HEK293 (cell line): ENCODE results near the gene ZNF330.

ENCODE experiments used
- CTCF ChIA-PET: fragments of 350-600 bp; formaldehyde crosslinking; extraction: SDS; loops from one replicate; lab custom pipeline; 2021; ENCODE audit warnings: antibody characterized with exemption; lab: Yijun Ruan, JAX
- POLR2A ChIA-PET: fragments of 300-600 bp; formaldehyde crosslinking; extraction: SDS; loops from one replicate; lab custom pipeline; 2020; ENCODE audit warnings: antibody characterized with exemption, inconsistent platforms; lab: Yijun Ruan, JAX
- H3K27ac ChIP-seq: fragments of 200-500 bp; sonication (Bioruptor generic); 2 replicates; pipeline ENCODE4 v1.5.1; 2014; ENCODE audit warnings: low read depth, low read length, control low read depth, inconsistent platforms; ENCODE audit errors: extremely low read depth
- H3K36me3 ChIP-seq, 2 experiments: fragments of 200-500 bp in 1 of 2; sonication (Bioruptor generic) in 1 of 2; 1 replicate in 1 of 2; 2 replicates in 1 of 2; pipeline ENCODE4 v1.5.1; 2014 to 2017; ENCODE audit warnings: inconsistent platforms in 2 of 2, low read length in 2 of 2; ENCODE audit not compliant: control insufficient read depth in 2 of 2, insufficient read depth in 1 of 2
- H3K4me1 ChIP-seq: fragments of 200-500 bp; sonication (Bioruptor generic); 2 replicates; pipeline ENCODE4 v1.5.1; 2014; ENCODE audit warnings: mild to moderate bottlenecking, low read length, inconsistent platforms; ENCODE audit not compliant: control insufficient read depth, insufficient read depth
- H3K4me3 ChIP-seq: 2 replicates; pipeline ENCODE4 v1.5.1; 2011; ENCODE audit warnings: low read depth, mild to moderate bottlenecking, control low read depth, low read length, moderate library complexity
- H3K9me3 ChIP-seq: fragments of 200-500 bp; sonication (Bioruptor generic); 2 replicates; pipeline ENCODE4 v1.5.1; 2014; ENCODE audit warnings: low read depth, low read length, inconsistent platforms; ENCODE audit not compliant: control insufficient read depth, insufficient read depth
- CTCF ChIP-seq: fragments of 450-650 bp; formaldehyde crosslinking; IDR thresholded peaks from 2 replicates; pipeline ENCODE4 v1.5.1; 2016; ENCODE audit warnings: missing biosample characterization, missing genetic modification characterization
- GLIS1 ChIP-seq: fragments of 450-650 bp; formaldehyde crosslinking; IDR thresholded peaks from 2 replicates; pipeline ENCODE4 v1.5.1; 2016; ENCODE audit warnings: missing biosample characterization, missing genetic modification characterization
- IKZF3 ChIP-seq: fragments of 450-650 bp; IDR thresholded peaks from 2 replicates; pipeline ENCODE4 v1.5.0; 2018; ENCODE audit warnings: missing biosample characterization, mild to moderate bottlenecking, missing genetic modification characterization, moderate library complexity
- KLF1 ChIP-seq: fragments of 450-650 bp; formaldehyde crosslinking; IDR thresholded peaks from 2 replicates; pipeline ENCODE4 v1.5.1; 2016; ENCODE audit warnings: missing biosample characterization, missing genetic modification characterization
- KLF10 ChIP-seq: fragments of 450-650 bp; IDR thresholded peaks from 2 replicates; pipeline ENCODE4 v1.5.1; 2018; ENCODE audit warnings: missing biosample characterization, mild to moderate bottlenecking, missing genetic modification characterization
- KLF7 ChIP-seq: fragments of 450-650 bp; formaldehyde crosslinking; IDR thresholded peaks from 2 replicates; pipeline ENCODE4 v1.5.1; 2016; ENCODE audit warnings: missing biosample characterization, missing genetic modification characterization, borderline replicate concordance
- PBX3 ChIP-seq: sonication (generic); formaldehyde crosslinking; IDR thresholded peaks from 2 replicates; pipeline ENCODE4 v1.8.1; 2022; ENCODE audit warnings: mild to moderate bottlenecking, moderate library complexity, missing genetic modification reagents
- SP3 ChIP-seq: fragments of 450-650 bp; formaldehyde crosslinking; IDR thresholded peaks from 2 replicates; pipeline ENCODE4 v1.5.1; 2016; ENCODE audit warnings: missing biosample characterization, missing genetic modification characterization
- ZEB2 ChIP-seq: fragments of 450-650 bp; formaldehyde crosslinking; IDR thresholded peaks from 2 replicates; pipeline ENCODE4 v1.5.1; 2016; ENCODE audit warnings: missing biosample characterization, missing genetic modification characterization
- ZNF121 ChIP-seq: fragments of 450-650 bp; formaldehyde crosslinking; IDR thresholded peaks from 2 replicates; pipeline ENCODE4 v1.5.1; 2016; ENCODE audit warnings: missing biosample characterization, missing genetic modification characterization
- ZNF211 ChIP-seq: fragments of 450-650 bp; formaldehyde crosslinking; IDR thresholded peaks from 2 replicates; pipeline ENCODE4 v1.5.1; 2016; ENCODE audit warnings: low read depth, missing biosample characterization, missing genetic modification characterization
- ZNF274 ChIP-seq, 2 experiments: fragments of 200-500 bp in 1 of 2; fragments of 450-650 bp in 1 of 2; sonication (Bioruptor generic) in 1 of 2; formaldehyde crosslinking in 1 of 2; IDR thresholded peaks; 2 replicates each; pipeline versions ENCODE4 v1.5.1 to v1.6.1; 2014 to 2016; ENCODE audit warnings: borderline replicate concordance in 1 of 2, inconsistent platforms in 1 of 2, low read length in 1 of 2, missing biosample characterization in 1 of 2, missing genetic modification characterization in 1 of 2
- ZNF362 ChIP-seq: fragments of 450-650 bp; formaldehyde crosslinking; IDR thresholded peaks from 2 replicates; pipeline ENCODE4 v1.5.1; 2016; ENCODE audit warnings: missing biosample characterization, missing genetic modification characterization
- ZNF391 ChIP-seq: fragments of 450-650 bp; formaldehyde crosslinking; IDR thresholded peaks from 2 replicates; pipeline ENCODE4 v1.5.1; 2016; ENCODE audit warnings: low read depth, missing biosample characterization, missing genetic modification characterization, borderline replicate concordance
- ZNF426 ChIP-seq: fragments of 450-650 bp; formaldehyde crosslinking; IDR thresholded peaks from 2 replicates; pipeline ENCODE4 v1.5.1; 2017; ENCODE audit warnings: missing biosample characterization, missing genetic modification characterization, mild to moderate bottlenecking, inconsistent platforms, moderate library complexity
- ZNF473 ChIP-seq: fragments of 450-650 bp; formaldehyde crosslinking; IDR thresholded peaks from 2 replicates; pipeline ENCODE4 v1.5.1; 2017; ENCODE audit warnings: missing biosample characterization, missing genetic modification characterization
- ZNF501 ChIP-seq: fragments of 450-650 bp; formaldehyde crosslinking; IDR thresholded peaks from 2 replicates; pipeline ENCODE4 v1.5.1; 2016; ENCODE audit warnings: missing biosample characterization, missing genetic modification characterization
- ZNF544 ChIP-seq: fragments of 450-650 bp; formaldehyde crosslinking; IDR thresholded peaks from 2 replicates; pipeline ENCODE4 v1.5.0; 2017; ENCODE audit warnings: missing biosample characterization, missing genetic modification characterization
- ZNF624 ChIP-seq: fragments of 450-650 bp; formaldehyde crosslinking; IDR thresholded peaks from 2 replicates; pipeline ENCODE4 v1.5.1; 2017; ENCODE audit warnings: missing biosample characterization, missing genetic modification characterization
- ZNF704 ChIP-seq: fragments of 450-650 bp; formaldehyde crosslinking; IDR thresholded peaks from 2 replicates; pipeline ENCODE4 v1.5.1; 2016; ENCODE audit warnings: missing biosample characterization, missing genetic modification characterization
- ZSCAN4 ChIP-seq: fragments of 450-650 bp; formaldehyde crosslinking; IDR thresholded peaks from 2 replicates; pipeline ENCODE4 v1.5.1; 2017; ENCODE audit warnings: missing biosample characterization, missing genetic modification characterization

ZNF330 gene

GRCh38 chr4:141238186-141238585 lies 17.5 kb downstream of the ZNF330 start (continued):
- TF ChIP-seq ZNF274 (IDR thresholded peaks at IDR 0.05; ENCODE audit: low read length) = no peak
- no peak for TF ChIP-seq ZNF274 (tag by site-specific recombination; IDR thresholded peaks at IDR 0.05; ENCODE audit: borderline replicate concordance)
- TF ChIP-seq GLIS1 = no peak
- TF ChIP-seq KLF10 (tag by site-specific recombination) = no peak
- no peak for TF ChIP-seq IKZF3 (tag by site-specific recombination)
- no peak for TF ChIP-seq ZNF362 (tag by site-specific recombination)

- Histone ChIP-seq H3K4me3 (no peak overlapping the region), H3K27ac (no peak overlapping the region), H3K9me3 (no peaks in the 10 kb centered on the region), H3K4me1 (no peaks in the 10 kb centered on the region), H3K36me3 (peaks cover 0 to 2% of the 10 kb centered on the region in 2 experiments; a peak in 1 of 3 replicates)
- POLR2A ChIA-PET = no interaction called here
- TF ChIP-seq KLF7 (tag by site-specific recombination) (no peak), ZEB2 (tag by site-specific recombination) (no peak), ZNF473 (tag by site-specific recombination) (no peak), PBX3 (CRISPR knock-in tag) (no peak), ZSCAN4 (no peak), CTCF (tag by site-specific recombination) (no peak), ZNF121 (tag by site-specific recombination) (no peak), KLF1 (tag by site-specific recombination) (no peak), ZNF391 (tag by site-specific recombination) (no peak), ZNF501 (tag by site-specific recombination) (no peak), SP3 (tag by site-specific recombination) (no peak), ZNF544 (tag by site-specific recombination) (no peak), ZNF211 (tag by site-specific recombination) (no peak), ZNF704 (no peak), ZNF426 (tag by site-specific recombination) (no peak), ZNF624 (no peak)
- CTCF ChIA-PET = no interaction called here
These were observed 19.6 kb downstream of the ZNF330 start for GRCh38 chr4:141240259-141240658.
